Measurements from ENCODE around the gene TRIP6.
"Not testable (repeated sequence)": the region's sequence is repeated elsewhere in the genome, so short reads cannot be mapped to it uniquely, and the experiment has no call there.

The TRIP6 gene

GRCh38 chr7:100837099-100837836, 29.9 kb upstream of the TRIP6 start:
- DNase-seq (ENCODE audit: low read depth), result peak; percentile 77

GRCh38 chr7:100839361-100839760, 27.8 kb upstream of the TRIP6 start:
- DNase-seq (ENCODE audit: low read depth), result no peak

GRCh38 chr7:100840470-100841100, 26.6 kb upstream of the TRIP6 start:
- DNase-seq (ENCODE audit: low read depth), result no peak

- DNase-seq (ENCODE audit: low read depth), result no peak
These were observed 19.8 kb upstream of the TRIP6 start for GRCh38 chr7:100847360-100847759.

- peak; percentile 82 for DNase-seq (ENCODE audit: low read depth)
These were observed 14.9 kb upstream of the TRIP6 start, which contains the start of gene SLC12A9 for GRCh38 chr7:100852048-100852872. TSS of gene SLC12A9 (plus strand) at chr7:100852713. CDS start at chr7:100854198, 1,485 bp downstream.

DNA sequence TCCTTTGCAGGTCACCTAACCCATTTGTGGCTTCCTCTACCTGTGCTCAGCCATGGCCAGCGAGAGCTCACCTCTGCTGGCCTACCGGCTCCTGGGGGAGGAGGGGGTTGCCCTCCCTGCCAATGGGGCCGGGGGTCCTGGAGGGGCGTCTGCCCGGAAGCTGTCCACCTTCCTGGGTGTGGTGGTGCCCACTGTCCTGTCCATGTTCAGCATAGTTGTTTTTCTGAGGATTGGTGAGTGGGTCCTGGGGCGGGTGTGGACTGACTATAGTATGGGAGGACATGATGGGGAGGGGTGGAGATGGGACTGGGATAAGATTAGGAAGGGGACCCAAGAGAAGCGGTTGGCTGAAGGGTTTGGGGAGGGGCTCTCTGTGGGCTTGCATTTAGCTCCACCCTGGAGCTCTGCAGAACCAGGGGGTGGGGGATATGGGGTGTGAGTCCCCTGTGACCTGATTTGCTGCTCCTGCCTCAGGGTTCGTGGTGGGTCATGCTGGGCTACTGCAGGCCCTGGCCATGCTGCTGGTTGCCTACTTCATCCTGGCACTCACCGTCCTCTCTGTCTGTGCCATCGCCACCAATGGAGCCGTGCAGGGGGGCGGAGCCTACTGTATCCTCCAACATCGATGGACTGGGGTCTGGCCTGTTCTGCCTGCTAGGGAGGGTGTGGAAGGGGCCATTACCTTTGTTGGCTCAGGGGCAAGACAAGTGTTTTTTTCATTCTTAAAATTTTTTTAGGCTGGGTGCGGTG, 12.9 kb upstream of the TRIP6 start:
- no peak for DNase-seq (ENCODE audit: low read depth)

GRCh38 chr7:100854899-100855298, 12.3 kb upstream of the TRIP6 start:
- not testable (repeated sequence) for DNase-seq (ENCODE audit: low read depth)

DNA sequence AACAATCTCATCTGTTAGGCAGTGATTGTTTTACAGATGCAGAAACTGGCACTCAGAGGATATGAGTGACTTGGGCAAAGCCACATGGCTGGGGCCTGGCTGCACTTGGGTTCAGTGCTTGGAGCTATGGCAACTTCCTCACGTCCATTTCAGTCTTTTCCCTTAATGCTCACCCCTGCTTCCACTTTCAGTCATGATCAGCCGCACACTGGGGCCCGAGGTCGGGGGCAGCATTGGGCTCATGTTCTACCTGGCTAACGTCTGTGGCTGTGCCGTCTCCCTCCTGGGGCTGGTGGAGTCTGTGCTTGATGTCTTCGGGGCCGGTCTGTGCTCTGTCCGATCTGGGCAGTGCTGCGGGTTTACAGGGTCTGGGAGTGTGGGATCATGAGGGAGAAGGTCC, 11.7 kb upstream of the TRIP6 start:
- no peak for DNase-seq (ENCODE audit: low read depth)

DNA sequence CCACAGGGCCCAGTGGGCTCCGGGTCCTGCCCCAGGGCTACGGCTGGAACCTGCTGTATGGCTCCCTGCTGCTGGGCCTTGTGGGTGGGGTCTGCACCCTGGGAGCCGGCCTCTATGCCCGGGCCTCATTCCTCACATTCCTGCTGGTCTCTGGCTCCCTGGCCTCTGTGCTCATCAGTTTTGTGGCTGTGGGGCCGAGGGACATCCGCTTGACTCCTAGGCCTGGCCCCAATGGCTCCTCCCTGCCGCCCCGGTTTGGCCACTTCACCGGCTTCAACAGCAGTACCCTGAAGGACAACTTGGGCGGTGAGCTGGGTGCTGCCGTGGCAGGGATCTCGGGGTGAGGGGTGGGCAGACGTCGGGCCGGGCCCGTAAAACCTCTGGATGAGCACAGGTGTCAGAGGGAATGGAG, 10.3 kb upstream of the TRIP6 start:
- DNase-seq (ENCODE audit: low read depth), result no peak

DNA sequence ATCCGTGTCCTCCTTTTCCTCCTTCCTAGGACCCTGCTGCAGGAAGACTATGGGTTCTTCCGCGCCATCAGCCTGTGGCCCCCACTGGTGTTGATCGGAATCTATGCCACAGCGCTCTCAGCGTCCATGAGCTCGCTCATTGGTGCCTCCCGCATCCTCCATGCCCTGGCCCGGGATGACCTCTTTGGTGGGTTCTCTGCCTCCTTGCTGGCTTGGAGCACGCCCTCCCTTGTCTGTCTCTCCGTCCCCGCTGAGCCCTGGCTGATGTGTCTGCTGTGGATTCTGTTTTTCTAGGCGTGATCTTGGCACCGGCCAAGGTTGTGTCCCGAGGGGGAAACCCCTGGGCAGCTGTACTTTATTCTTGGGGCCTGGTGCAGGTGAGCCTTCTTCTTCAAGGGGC, 7.3 kb upstream of the TRIP6 start:
- no peak for DNase-seq (ENCODE audit: low read depth)

GRCh38 chr7:100860702-100861615, 6.2 kb upstream of the TRIP6 start:
- no peak for DNase-seq (ENCODE audit: low read depth)

GRCh38 chr7:100861616-100861985, 5.6 kb upstream of the TRIP6 start:
- DNase-seq (ENCODE audit: low read depth), result no peak

DNA sequence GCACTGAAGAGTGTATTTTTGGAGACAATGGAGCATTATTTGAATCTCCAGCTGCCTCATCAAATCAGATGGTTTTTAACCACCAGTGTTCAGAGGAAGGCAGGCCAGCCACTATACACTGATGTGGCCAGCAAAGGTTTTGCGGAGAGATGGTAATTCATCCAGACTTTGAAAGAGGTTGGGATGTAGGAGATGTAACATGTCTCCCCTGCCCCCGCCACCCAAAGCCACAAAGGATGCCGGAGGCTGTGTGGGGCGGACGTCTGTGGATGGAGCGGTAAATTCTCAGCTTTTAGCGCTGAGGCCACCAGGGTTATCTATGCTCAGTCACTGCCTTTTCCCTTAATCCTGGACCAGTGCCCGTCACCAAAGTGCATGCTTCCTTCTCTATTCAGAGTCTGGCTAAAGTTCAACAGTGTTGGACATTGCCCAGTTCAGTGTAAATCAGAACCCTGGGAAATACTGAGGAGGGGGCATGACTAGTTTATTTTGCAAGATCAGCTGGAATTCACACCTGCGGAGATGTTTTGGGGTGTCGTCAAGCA, 3.7 kb upstream of the TRIP6 start:
- DNase-seq (ENCODE audit: low read depth), result no peak

DNA sequence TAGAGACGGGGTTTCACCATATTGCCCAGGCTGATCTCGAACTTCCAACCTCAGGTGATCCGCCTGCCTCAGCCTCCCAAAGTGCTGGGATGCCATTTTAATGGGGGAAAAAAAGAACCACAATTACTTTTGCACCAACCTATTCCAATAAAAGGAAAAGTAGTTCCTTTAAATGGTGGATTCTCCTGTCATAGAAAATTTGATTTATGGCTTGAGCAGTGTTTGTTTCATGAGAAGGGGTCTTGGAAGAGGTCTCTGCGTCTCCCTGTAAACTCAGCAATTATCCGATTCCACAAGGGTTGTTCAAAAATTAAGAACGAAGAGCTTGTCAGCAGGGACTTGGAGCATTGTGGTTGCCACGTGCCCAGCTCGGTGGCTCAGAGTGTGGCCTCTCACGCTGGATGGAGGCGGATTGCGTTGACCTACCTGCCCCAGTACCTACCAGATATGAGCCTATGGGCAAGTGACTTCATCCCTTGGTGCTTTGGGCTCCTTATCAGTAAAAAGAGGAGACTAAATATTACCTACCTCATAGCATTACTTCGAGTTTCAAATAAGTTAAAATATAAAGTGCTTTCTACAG, 2.8 kb upstream of the TRIP6 start:
- no peak for DNase-seq (ENCODE audit: low read depth)

GRCh38 chr7:100865372-100865911, 1.7 kb upstream of the TRIP6 start:
- DNase-seq (ENCODE audit: low read depth), result no peak

GRCh38 chr7:100865938-100866728, 1.1 kb upstream of the TRIP6 start:
- DNase-seq (ENCODE audit: low read depth), result no peak

DNA sequence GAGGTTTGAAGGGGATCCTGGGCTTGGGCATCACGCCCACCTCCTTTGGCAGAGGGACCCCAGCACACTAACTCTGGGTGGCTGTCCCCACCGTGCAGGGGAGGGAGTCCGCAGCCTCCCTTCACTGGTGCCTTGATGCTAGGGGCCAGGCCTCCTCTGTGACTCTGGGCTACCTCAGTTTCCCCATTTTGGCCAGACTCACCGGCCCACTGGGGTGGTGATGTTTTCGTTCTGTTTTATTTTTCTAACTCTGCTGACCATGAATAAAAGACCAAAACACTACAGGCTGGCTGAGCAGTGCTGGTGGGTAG, 503 bp upstream of the TRIP6 start:
- no peak for DNase-seq (ENCODE audit: low read depth)

DNA sequence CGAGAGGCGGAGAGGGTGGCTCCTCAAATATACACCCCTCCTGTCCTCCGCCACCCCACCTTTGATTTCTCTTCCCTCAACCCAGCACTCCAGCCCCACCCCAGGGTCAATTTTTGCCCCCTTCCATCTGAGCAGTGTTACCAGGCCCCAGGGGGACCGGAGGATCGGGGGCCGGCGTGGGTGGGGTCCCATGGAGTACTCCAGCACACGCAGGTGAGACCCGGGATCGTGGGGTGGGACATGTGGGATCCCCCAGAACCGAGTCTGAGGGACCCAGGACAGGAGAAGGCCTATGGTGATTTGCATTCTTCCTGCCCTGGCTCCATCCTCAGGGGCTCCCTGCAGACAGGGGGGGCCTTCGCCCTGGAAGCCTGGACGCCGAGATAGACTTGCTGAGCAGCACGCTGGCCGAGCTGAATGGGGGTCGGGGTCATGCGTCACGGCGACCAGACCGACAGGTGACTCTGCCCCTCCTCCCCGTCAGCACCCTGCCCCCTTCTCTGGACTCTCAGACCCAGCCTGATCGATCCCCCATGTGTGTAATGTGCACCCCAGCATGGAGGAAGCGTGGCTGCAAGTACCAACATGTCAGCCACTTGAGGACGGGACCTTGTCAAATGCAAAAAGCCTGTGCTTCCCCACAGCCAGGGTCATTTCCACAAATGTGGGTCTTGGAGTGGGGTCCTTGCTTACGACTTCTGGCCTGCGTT, 744 bp downstream of the TRIP6 start:
- DNase-seq (ENCODE audit: low read depth), result no peak
